SJSA1 (cell line): Measurements from ENCODE around the gene DPY19L3. TPM values are rescaled to one million over a fixed set of nuclear protein-coding genes. Genes with fewer than 3 reads are reported as not detected.

Source experiments
- DNase-seq, 2 experiments: peaks; one replicate each; pipeline ENCODE4 v3.0.0-alpha.2; 2015 to 2020; ENCODE audit warnings: low spot score in 2 of 2, low read depth in 1 of 2
- H3K27ac ChIP-seq: fragments of 250-450 bp; sonication (Bioruptor Pico); 2 replicates; pipeline ENCODE4 v1.5.1; 2020; ENCODE audit warnings: mild to moderate bottlenecking, moderate library complexity
- H3K27me3 ChIP-seq: fragments of 250-450 bp; sonication (Bioruptor Pico); replicated peaks from 2 replicates; pipeline ENCODE4 v1.5.1; 2020; ENCODE audit warnings: mild to moderate bottlenecking, moderate library complexity
- H3K36me3 ChIP-seq: fragments of 250-450 bp; sonication (Bioruptor Pico); 2 replicates; pipeline ENCODE4 v1.5.1; 2020; ENCODE audit warnings: mild to moderate bottlenecking
- H3K4me1 ChIP-seq: fragments of 250-450 bp; sonication (Bioruptor Pico); replicated peaks from 2 replicates; pipeline ENCODE4 v1.6.1; 2021; ENCODE audit warnings: mild to moderate bottlenecking
- H3K4me3 ChIP-seq: fragments of 250-450 bp; sonication (Bioruptor Pico); 2 replicates; pipeline ENCODE4 v1.5.1; 2020; ENCODE audit warnings: mild to moderate bottlenecking
- H3K9me3 ChIP-seq: fragments of 250-450 bp; sonication (Bioruptor Pico); replicated peaks from 2 replicates; pipeline ENCODE4 v1.5.1; 2020; ENCODE audit warnings: mild to moderate bottlenecking
- total RNA-seq: library from RNA; depleted of rRNA; stranded (reverse); fragments of >200 nt; shearing (Covaris generic); gene quantifications from 2 replicates; pipeline ENCODE4 v1.2.3, GENCODE V29; 2014; rRNA removed

DPY19L3 gene
- total RNA-seq, 1 experiment from 2014 or later: 15.3 TPM

- no peak for DNase-seq
- no peaks in the 10 kb centered on the region; the same call in 1 of the 2 replicates for H3K27me3 ChIP-seq
- no peaks in the 10 kb centered on the region for H3K9me3 ChIP-seq
- no peak overlapping the region for H3K27ac ChIP-seq
- H3K36me3 ChIP-seq: no peaks in the 10 kb centered on the region
- no peak overlapping the region for H3K4me3 ChIP-seq
- no peaks in the 10 kb centered on the region for H3K4me1 ChIP-seq
These were observed 121.3 kb downstream of the DPY19L3 start for GRCh38 chr19:32526895-32527294.

GRCh38 chr19:32530773-32531172 lies 125.2 kb downstream of the DPY19L3 start:
- Histone ChIP-seq H3K4me3 (no peak overlapping the region), H3K9me3 (no peaks in the 10 kb centered on the region), H3K27me3 (no peaks in the 10 kb centered on the region; the same call in 1 of the 2 replicates), H3K27ac (no peak overlapping the region), H3K4me1 (no peaks in the 10 kb centered on the region), H3K36me3 (no peaks in the 10 kb centered on the region)
- DNase-seq: no peak

- Histone ChIP-seq H3K27me3 (no peaks in the 10 kb centered on the region), H3K4me3 (no peak overlapping the region), H3K36me3 (no peaks in the 10 kb centered on the region), H3K27ac (no peak overlapping the region), H3K9me3 (no peaks in the 10 kb centered on the region), H3K4me1 (no peaks in the 10 kb centered on the region)
- DNase-seq: no peak
These were observed 126.7 kb downstream of the DPY19L3 start for GRCh38 chr19:32532233-32532632.

Other genes starting within 250 kb of the DPY19L3 start
- 7.0 and 8.1 TPM in 2 replicates for gene ZNF507, start 60.2 kb upstream of the DPY19L3 start, total RNA-seq
- 212 and 277 TPM in 2 replicates for gene PDCD5, start 175.4 kb downstream of the DPY19L3 start, total RNA-seq